CD14-positive monocyte (primary cell): ENCODE results near the gene PMF1. TPM values are rescaled to one million over a fixed set of nuclear protein-coding genes. Genes with fewer than 3 reads are reported as not detected.

Experiments
- DNase-seq, 3 donors: peaks; one replicate each; pipeline ENCODE4 v3.0.0-alpha.2; 2011 to 2022
- H2AFZ ChIP-seq: 2 replicates; pipeline ENCODE4 v1.6.0; 2012; ENCODE audit warnings: mild to moderate bottlenecking, low read depth, low read length, inconsistent platforms; ENCODE audit not compliant: insufficient read depth, poor library complexity, severe bottlenecking
- H3K27ac ChIP-seq, 2 donors: 1 replicate in 1 of 2; 2 replicates in 1 of 2; pipeline ENCODE4 v1.5.1; 2012 to 2013; ENCODE audit warnings: low read length in 2 of 2, control low read depth in 1 of 2, inconsistent platforms in 1 of 2, low read depth in 1 of 2, mild to moderate bottlenecking in 1 of 2
- H3K27me3 ChIP-seq, 2 donors: one replicate each; pipeline versions ENCODE4 v1.6.0 to v1.6.1; 2011 to 2013; ENCODE audit warnings: low read length in 2 of 2; ENCODE audit not compliant: control insufficient read depth in 2 of 2, insufficient read depth in 2 of 2
- H3K36me3 ChIP-seq, 2 donors: replicated peaks in 1 of 2; 1 replicate in 1 of 2; 2 replicates in 1 of 2; pipeline versions ENCODE4 v1.5.1 to v1.6.1; 2012 to 2013; ENCODE audit warnings: low read length in 2 of 2, control low read depth in 1 of 2, inconsistent platforms in 1 of 2, mild to moderate bottlenecking in 1 of 2; ENCODE audit not compliant: insufficient read depth in 2 of 2, control insufficient read depth in 1 of 2
- H3K4me1 ChIP-seq, 2 donors: 1 replicate in 1 of 2; 2 replicates in 1 of 2; pipeline versions ENCODE4 v1.5.1 to v1.6.1; 2012 to 2013; ENCODE audit warnings: low read length in 2 of 2, control low read depth in 1 of 2, inconsistent platforms in 1 of 2, mild to moderate bottlenecking in 1 of 2, moderate library complexity in 1 of 2; ENCODE audit not compliant: insufficient read depth in 2 of 2, control insufficient read depth in 1 of 2
- H3K4me2 ChIP-seq: replicated peaks from 2 replicates; pipeline ENCODE3; 2012; ENCODE audit warnings: low read length, moderate library complexity, mild to moderate bottlenecking; ENCODE audit not compliant: poor library complexity, severe bottlenecking; ENCODE audit errors: extremely low read depth
- H3K4me3 ChIP-seq, 3 experiments: fragments of 200-600 bp in 1 of 3; sonication (generic) in 1 of 3; replicated peaks in 1 of 3; 1 replicate in 2 of 3; 2 replicates in 1 of 3; pipeline ENCODE4 v1.5.1; 2011 to 2013; ENCODE audit warnings: low read length in 3 of 3, mild to moderate bottlenecking in 3 of 3, control low read depth in 2 of 3, low read depth in 2 of 3, inconsistent platforms in 1 of 3, moderate library complexity in 1 of 3
- H3K79me2 ChIP-seq: 2 replicates; pipeline ENCODE4 v1.6.0; 2012; ENCODE audit warnings: mild to moderate bottlenecking, control low read depth, inconsistent platforms, low read length, moderate library complexity; ENCODE audit not compliant: insufficient read depth
- H3K9ac ChIP-seq: 2 replicates; pipeline ENCODE4 v1.6.0; 2017; ENCODE audit warnings: low read length, mild to moderate bottlenecking; ENCODE audit not compliant: insufficient read depth, poor library complexity, severe bottlenecking
- H3K9me3 ChIP-seq, 2 donors: replicated peaks in 1 of 2; 1 replicate in 1 of 2; 2 replicates in 1 of 2; pipeline versions ENCODE4 v1.5.1 to v1.6.1; 2012 to 2013; ENCODE audit warnings: low read length in 2 of 2, control low read depth in 1 of 2; ENCODE audit not compliant: control insufficient read depth in 1 of 2, insufficient read depth in 1 of 2
- H4K20me1 ChIP-seq: 2 replicates; pipeline ENCODE4 v1.6.0; 2012; ENCODE audit warnings: mild to moderate bottlenecking, low read length, control low read depth, moderate library complexity; ENCODE audit not compliant: insufficient read depth
- H3K27ac Mint-ChIP-seq, 7 donors: one replicate each; pipeline ENCODE4 v1.8.0; 2020; ENCODE audit warnings: mild to moderate bottlenecking in 7 of 7, mixed read lengths in 7 of 7, moderate library complexity in 6 of 7, inconsistent platforms in 2 of 7
- H3K27me3 Mint-ChIP-seq, 3 donors: one replicate each; pipeline ENCODE4 v1.8.0; 2021 to 2022; ENCODE audit warnings: low read depth in 3 of 3, mild to moderate bottlenecking in 3 of 3, mixed read lengths in 3 of 3, moderate library complexity in 3 of 3, inconsistent platforms in 1 of 3
- H3K36me3 Mint-ChIP-seq, 2 donors: one replicate each; pipeline ENCODE4 v1.8.0; 2020; ENCODE audit warnings: mixed read lengths in 2 of 2, inconsistent platforms in 1 of 2, mild to moderate bottlenecking in 1 of 2
- H3K4me1 Mint-ChIP-seq: one replicate; pipeline ENCODE4 v1.8.0; 2020; ENCODE audit warnings: mild to moderate bottlenecking, mixed read lengths
- H3K4me3 Mint-ChIP-seq, 2 donors: one replicate each; pipeline ENCODE4 v1.8.0; 2020; ENCODE audit warnings: mild to moderate bottlenecking in 2 of 2, mixed read lengths in 2 of 2, moderate library complexity in 1 of 2
- H3K9me3 Mint-ChIP-seq, 7 donors: one replicate each; pipeline ENCODE4 v1.8.0; 2020 to 2022; ENCODE audit warnings: mixed read lengths in 7 of 7, mild to moderate bottlenecking in 6 of 7, moderate library complexity in 6 of 7, inconsistent platforms in 2 of 7
- CTCF ChIP-seq: fragments of 200-600 bp; IDR thresholded peaks from one replicate; pipeline ENCODE4 v1.8.0; 2022; ENCODE audit warnings: antibody characterized with exemption, mild to moderate bottlenecking
- WGBS: methylation state at CpG from one replicate; pipeline ENCODE4 v1.1.5; 2013; ENCODE audit warnings: missing lambda C conversion rate; ENCODE audit not compliant: insufficient coverage; 5-methylcytosine and 5-hydroxymethylcytosine counted together
- intact Hi-C, 2 donors: fragments of 100-400 bp; cut with micrococcal nuclease; formaldehyde crosslinking; loops; one replicate each; pipeline versions ENCODE4 v1.15.0 to v1.15.1; 2023
- polyA plus RNA-seq, 3 donors: library from polyadenylated mRNA; depleted of rRNA in 1 of 3; unstranded in 2 of 3; stranded (reverse) in 1 of 3; fragments of 300-500 nt in 2 of 3; fragments of >200 nt in 1 of 3; fragmentation: Illumina TruSeq in 2 of 3; gene quantifications; 1 replicate in 2 of 3; 2 replicates in 1 of 3; pipeline ENCODE4 v1.2.3, GENCODE V29; 2012 to 2021

The PMF1 gene
- polyA plus RNA-seq, 3 donors, result 83.7 to 90.4 (median 86.1) TPM

GRCh38 chr1:156238248-156238647 is 25.4 kb downstream of the PMF1 start:
- Mint-ChIP-seq H3K27me3 (peaks cover 0 to 6% (median 2%) of the 10 kb centered on the region in 3 donors), H3K9me3 (no peaks in the 10 kb centered on the region), H3K27ac (no peak overlapping the region), H3K36me3 (peaks cover 67 to 86% of the 10 kb centered on the region in 2 donors), H3K4me3 (no peak overlapping the region), H3K4me1 (no peaks in the 10 kb centered on the region)
- Histone ChIP-seq H3K36me3 (peaks cover 63 to 75% of the 10 kb centered on the region in 2 donors), H3K4me1 (no peaks in the 10 kb centered on the region), H2AFZ (no peak overlapping the region), H3K27me3 (no peaks in the 10 kb centered on the region), H3K9me3 (no peaks in the 10 kb centered on the region), H3K9ac (no peak overlapping the region), H3K79me2 (no peaks in the 10 kb centered on the region), H4K20me1 (no peaks in the 10 kb centered on the region), H3K4me3 (no peak overlapping the region), H3K27ac (no peak overlapping the region), H3K4me2 (no peak overlapping the region)
- intact Hi-C loops, result no loop called here
- no peak for DNase-seq
- no peak for TF ChIP-seq CTCF
- 100% methylated on average over 3 of the region's 5 CpGs for WGBS

- no peak for DNase-seq
- H3K79me2 ChIP-seq, result no peaks in the 10 kb centered on the region
- peaks cover 0 to 12% of the 10 kb centered on the region in 2 donors for H3K9me3 ChIP-seq
- H3K27me3 ChIP-seq, result peaks cover 10 to 21% of the 10 kb centered on the region in 2 donors
- H3K9ac ChIP-seq, result peak overlapping the region; percentile 4
- WGBS, result 45% methylated on average over 14 of the region's 15 CpGs
- H3K4me1 Mint-ChIP-seq, result peaks cover 13% of the 10 kb centered on the region
- no peak overlapping the region for H2AFZ ChIP-seq
- peaks cover 0 to 9% (median 0%) of the 10 kb centered on the region in 7 donors for H3K9me3 Mint-ChIP-seq
- peaks cover 16 to 31% (median 27%) of the 10 kb centered on the region in 3 donors for H3K27me3 Mint-ChIP-seq
- H4K20me1 ChIP-seq, result peaks cover 5% of the 10 kb centered on the region
- TF ChIP-seq CTCF, result no peak
- H3K4me3 Mint-ChIP-seq, result no peak overlapping the region
- H3K27ac ChIP-seq, result no peak overlapping the region
- no peak overlapping the region for H3K27ac Mint-ChIP-seq
- no peak overlapping the region for H3K4me3 ChIP-seq
- intact Hi-C loops, result no loop called here
- no peak overlapping the region for H3K4me2 ChIP-seq
- peaks cover 52 to 58% of the 10 kb centered on the region in 2 donors for H3K36me3 Mint-ChIP-seq
- peaks cover 9 to 13% of the 10 kb centered on the region in 2 donors for H3K4me1 ChIP-seq
- H3K36me3 ChIP-seq, result peaks cover 38 to 47% of the 10 kb centered on the region in 2 donors
Measured at GRCh38 chr1:156241311-156241811, 28.6 kb downstream of the PMF1 start.
